T-helper 2 cell (primary cell): ENCODE results near the gene RMND5B.
"Not testable (repeated sequence)": the region's sequence is repeated elsewhere in the genome, so short reads cannot be mapped to it uniquely, and the experiment has no call there.

Experiments used
- DNase-seq, 5 experiments: peaks; one replicate each; pipeline versions ENCODE4 v3.0.0 to v3.0.0-alpha.2; 2012 to 2022

RMND5B gene

DNA sequence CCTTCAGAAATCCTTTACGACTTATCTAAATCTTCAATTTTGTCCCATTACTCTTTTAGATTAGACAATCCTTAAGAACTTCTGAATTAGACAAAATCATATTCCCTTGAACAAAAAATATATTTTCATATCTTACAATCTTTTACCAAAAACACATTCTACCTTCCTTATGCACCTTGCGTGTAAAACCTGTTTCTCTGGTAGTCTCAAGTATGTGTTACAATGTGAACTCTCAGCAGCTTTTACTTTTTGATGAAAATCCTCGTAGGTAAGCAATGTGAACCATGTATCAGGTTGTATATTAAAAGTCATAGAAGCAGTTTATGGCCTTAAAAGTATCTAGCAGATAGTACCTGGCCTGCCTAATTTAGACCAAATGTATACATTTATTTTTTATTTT lies 43.6 kb downstream of the RMND5B start:
- no peak for DNase-seq

DNA sequence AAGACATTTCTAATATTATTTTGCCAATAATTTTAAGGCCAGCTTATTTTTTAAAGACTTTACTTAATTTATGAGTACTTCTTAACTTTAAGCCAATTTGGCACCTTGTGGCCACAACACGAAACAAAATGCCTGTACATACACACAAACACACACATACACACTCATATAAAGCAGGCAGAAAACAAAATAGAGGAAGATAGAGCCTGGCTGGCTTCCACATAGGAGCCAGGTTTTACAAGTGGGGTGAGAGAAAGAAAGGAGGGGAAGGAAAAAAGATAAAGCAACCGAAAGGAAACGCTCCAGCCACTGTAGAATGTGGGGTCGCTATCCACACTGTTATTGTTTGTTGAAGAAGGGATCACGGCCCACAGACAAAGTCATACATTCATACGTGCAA lies 46.0 kb downstream of the RMND5B start:
- no peak for DNase-seq

DNA sequence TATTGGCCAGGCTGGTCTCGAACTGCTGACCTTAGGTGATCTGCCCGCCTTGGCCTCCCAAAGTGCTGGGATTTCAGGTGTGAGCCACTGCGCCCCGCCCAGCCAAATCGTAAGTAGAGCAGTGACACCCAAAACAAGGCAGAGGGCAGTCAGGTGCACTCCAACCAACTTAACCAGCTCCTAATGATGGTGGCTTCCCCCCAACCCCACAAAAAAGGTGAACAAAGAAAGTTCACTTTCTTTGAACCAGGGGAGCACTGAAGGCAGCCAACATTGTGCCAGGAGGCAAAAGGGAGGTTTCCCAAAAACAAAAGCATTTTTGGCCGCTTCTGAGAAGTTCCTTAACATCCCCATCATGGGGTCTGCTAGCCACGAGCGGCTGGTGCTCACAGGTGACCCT lies 46.8 kb downstream of the RMND5B start:
- no peak for DNase-seq

DNA sequence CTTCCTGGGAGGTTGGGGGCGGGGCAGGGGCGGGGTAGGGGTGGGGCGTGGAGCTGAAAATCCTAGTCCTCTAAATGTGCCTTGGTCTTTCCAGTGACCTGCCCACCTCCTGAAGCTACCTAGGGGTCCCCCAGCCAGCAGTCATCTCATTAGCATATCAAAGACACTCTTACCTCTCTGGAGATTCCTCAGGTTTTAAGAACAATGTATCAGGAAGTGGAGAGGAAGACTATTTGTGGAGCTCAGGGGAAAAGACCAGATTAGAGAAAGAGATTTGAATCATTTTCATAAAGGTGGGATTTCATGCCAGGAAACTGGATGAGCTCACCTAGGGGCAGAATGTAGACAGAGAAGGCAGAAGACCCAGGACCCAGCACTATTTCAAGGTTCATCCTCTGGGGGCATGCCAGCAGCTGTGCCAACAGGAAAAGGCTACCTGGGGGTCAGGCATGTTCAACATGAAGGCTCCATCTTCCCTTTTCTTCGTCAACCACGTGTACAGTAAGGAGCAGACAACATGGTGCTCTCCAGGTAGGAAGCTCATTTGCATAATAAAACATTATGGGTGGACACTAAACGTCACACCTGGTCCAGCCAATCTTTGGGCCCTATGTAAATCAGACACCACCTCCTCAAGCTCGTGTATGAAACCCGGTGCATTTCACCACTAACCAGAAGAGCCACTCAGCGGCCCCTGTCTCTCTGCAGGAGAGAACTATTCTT lies 49.5 kb downstream of the RMND5B start:
- no peak for DNase-seq

DNA sequence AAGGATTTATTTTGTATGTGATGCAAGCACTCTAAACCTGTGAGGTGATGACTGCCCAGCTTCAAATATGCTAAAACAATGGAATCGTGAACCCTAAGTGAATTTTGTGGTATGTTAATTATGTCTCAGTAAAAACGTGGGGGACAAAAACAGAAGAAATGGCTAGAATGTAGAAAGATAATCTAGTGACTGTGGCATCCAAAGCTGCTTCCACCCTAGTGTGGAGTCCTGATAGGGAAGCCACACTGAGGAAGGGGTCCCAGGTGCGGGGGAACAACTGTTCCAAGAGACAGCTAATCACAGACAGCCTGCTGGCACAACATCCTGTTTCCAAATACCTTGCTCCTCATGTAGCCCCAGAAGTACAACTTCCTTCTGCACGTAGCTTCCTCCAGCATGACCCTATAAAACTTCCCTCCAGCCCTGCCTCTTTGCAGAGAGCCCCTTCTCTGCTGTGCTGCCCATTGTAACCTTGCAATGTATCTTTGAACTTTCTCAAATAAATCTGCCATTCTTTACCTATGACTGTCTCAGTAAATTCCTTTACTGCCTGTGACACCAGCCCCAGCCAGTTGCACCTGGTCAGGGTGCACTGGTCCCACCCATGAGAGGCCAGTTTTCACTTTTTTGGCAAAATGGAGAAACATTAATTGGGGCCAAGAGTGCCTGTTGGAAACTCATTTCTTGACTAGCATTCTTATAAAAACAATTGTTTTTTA lies 51.5 kb downstream of the RMND5B start:
- DNase-seq: no peak

DNA sequence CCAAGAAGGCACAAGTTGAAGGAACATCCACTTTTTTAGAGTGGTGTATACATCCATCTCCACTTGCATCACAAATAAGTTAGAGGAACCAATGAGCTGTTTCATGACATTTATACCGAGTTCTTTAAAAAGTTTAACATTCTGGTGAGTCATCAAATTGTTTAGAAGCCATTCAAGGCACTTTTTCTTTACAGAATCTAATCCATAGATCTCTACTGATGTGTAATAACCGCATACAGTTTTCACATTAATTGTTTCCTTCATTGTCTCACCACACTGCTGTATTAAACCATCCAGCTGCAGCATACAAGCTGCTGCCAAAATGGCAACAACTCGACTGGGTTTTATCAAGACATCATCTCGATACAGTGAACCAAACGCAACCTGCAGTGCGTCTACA lies 55.6 kb downstream of the RMND5B start:
- peak in 1 of 5 experiments; percentile 16 for DNase-seq

DNA sequence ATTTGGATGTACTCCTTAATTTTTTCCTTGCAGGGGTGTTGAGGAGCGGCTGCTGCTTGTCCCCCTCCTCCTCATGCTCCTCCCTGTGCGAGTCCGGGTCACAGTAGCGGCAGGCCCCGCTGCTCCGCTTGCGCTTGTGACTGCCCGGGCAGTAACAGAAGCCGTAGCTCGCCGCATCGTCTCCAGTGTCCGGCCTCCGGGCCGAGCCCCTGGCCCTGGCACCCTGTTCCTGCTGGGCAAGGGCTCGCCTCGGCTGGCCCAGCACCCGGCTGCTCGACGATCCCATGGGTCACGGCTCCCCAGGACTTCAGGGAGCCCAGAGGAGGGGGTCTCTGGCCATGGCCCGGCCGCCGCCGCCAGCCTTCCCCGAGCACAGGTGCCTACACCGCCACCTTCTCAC lies 56.2 kb downstream of the RMND5B start, which contains the start of gene GMCL2:
Gene GMCL2 (minus strand): TSS at position 358 of the 400 bp plus-strand sequence. CDS start 72 bp downstream, at position 286.
- no peak for DNase-seq

DNA sequence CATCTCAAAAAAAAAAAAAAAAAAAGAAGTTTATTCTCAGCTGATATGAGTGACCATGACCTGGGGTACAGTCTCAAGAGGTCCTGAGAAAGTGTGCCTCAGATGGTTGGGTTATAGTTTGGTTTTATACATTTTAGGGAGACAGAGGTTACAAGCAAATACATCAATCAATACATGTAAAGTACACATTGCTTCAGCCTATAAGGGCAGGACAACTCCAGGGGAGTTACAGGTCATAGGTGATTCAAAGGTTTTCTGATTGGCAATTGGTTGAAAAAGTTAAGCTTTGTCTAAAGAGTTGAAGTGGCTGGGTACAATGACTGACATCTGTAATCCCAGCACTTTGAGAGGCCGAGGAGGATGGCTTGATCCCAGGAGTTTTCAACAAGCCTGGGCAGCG lies 58.6 kb downstream of the RMND5B start:
- DNase-seq: no peak

DNA sequence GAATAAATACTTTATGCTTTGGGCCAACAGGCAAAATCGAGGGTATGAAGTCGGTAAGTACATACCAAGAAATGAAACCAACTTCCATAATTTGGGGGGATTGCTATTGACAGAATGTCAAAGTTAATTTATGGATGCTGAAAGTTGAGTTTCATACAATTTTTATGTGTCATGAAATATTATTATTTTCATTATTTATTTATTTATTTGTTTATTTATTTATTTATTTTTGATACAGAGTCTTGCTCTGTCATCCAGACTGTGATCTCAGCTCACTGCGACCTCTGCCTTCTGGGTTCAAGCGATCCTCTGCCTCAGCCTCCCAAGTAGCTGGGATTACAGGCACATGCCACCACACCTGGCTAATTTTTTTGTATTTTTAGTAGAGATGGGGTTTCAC lies 60.8 kb downstream of the RMND5B start:
- no peak for DNase-seq

DNA sequence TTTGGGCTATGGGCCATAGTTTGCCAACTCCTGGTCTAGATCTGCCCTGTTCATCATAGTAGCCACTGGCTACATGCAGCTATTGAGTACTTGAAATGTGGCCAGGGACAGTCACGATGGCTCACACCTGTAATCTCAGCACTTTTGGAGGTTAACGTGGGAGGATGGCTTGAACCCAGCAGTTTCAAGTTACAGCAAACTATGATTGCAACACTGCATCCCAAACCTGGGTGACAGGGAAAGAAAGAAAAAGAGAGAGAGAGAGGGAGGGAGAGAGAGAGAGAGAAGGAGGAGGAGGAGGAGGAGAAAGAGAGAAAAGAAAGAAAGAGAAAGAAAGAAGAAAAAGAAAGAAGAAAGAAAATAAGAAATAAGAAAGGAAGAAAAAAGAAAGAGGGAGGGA lies 61.4 kb downstream of the RMND5B start:
- DNase-seq: no peak

DNA sequence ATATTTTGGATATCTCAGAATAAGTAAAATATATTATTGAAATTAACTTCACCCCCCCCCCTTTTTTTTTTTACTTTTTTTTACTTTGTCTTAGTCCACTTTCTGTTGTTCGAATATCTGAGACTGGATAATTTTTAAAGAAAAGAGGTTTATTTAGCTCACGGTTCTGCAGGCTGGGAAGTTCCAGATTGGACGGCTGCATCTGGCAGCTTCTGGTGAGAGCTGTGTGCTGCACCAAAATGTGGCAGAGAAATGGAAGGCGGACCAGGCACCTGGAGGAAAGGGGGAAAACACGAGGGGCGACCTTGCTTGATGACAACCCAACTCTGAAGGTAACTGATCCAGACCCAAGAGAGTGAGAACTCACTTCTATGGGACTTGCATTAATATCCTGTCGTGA lies 62.0 kb downstream of the RMND5B start:
- no peak for DNase-seq

DNA sequence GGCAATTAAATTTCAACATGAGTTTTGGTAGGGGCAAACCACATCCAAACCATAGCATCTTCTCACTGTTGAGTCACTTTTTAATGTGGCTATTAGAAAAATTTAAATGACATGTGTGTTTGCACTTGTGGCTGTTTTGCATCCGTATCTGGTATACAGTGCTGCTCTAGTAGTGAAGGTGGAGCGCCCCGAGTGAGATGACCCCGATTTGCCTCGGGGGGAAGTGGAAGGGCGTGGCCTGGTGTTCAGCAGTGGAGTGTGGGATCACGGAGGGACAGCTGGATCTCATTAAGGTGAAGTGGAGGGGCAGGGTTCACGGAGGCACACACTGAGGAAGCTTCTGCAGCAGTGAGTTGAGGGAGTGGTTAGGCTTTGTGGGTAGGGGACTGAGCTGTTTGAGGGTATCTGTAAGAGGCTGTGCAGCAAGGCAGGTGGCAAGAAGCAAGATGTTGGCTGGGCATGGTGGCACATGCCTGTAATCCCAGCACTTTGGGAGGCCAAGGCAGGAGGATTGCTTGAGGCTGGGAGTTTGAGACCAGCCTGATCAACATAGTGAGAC lies 62.5 kb downstream of the RMND5B start:
- DNase-seq: no peak

DNA sequence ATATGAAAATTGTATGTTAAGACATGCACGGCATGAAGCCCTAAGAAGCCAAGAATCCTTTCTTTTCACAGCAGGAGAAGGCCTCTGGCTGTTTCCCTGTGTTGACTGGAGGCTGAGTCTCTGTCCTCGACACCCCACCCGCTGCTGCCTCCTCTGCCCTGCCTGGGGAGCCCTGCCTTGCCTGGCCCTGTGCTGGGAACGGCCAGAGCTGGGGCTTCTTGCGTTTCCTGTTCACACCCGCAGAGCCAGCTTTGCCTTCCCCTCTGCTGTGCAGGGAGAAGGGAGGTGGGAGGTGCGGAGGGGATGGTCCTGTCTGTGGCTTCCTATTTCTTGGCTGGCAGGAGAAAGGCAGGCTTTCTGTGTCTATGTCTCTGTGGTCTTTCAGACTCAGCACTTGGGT lies 63.2 kb downstream of the RMND5B start:
- DNase-seq: no peak

DNA sequence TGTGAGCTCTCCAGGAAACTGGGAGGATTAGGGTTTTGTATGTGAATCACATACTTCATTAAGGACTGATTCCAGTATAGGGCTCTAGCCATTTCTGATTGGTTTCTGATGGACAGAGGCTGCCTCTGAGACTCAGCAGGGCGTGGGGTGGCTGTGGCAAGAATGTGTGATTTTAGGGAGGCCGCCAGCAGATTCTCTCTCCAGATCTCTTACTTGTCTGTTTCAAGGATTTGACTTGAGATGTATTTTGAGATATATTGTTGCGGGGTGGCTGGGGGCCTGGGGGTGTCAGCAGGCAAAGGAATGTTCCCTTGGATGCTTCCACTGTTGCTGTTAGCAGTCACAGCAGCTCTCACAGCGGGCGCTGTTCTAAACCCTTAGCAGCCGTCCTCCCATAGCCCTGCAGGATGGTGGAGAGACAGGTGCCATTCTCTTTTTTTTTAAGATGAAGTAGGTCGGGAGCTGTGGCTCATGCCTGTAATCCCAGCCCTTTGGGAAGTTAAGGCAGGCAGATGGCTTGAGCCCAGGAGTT lies 65.5 kb downstream of the RMND5B start:
- no peak for DNase-seq

DNA sequence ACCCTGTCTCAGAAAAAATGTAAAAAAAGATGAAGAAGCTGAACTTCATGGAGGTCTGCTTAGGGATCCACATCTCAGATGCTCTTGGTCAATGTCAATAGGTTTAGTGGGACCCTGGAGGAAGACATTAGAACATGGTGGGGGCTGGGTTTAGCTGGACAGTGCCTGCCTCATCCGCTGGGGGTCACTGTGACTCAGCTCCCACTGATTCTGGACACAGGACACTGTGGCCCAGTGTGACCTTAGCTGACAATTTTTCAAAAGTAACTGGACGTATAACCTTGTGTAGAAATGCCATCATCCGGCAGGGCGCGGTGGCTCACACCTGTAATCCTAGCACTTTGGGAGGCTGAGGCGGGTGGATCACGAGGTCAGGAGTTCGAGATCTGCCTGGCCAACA lies 66.2 kb downstream of the RMND5B start:
- no peak for DNase-seq

DNA sequence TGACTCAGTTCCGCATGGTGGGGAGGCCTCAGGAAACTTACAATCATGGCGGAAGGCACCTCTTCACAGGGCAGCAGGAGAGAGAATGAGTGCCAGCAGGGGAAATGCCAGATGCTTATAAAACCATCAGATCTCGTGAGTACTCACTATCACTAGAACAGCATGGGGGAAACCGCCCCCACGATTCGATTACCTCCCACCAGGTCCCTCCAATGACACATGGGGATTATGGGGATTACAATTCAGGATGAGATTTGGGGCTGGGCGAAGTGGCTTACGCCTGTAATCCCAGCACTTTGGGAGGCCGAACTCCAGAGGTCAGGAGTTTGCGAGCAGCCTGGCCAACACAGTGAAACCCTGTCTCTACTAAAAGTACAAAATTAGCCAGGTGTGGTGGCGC lies 67.3 kb downstream of the RMND5B start:
- DNase-seq: not testable (repeated sequence)

DNA sequence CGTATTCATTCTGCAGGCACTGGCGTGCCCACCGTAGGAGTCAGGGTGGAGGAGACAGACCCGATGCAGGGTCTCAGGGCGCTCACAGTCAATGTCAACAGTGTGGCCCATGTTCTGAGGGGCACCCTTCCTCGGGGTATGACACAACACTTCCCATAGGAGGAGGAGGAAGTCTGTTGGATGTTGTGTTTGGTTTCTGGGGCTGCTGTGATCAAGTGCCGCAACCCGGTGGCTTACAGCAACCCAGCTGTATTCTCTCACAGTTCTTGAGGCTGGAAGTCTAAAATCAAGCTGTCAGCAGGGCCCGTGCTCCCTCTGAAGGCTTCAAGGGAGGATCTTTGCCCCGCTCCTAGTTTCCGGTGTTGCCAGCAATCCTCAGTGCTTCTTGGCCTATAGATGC lies 67.9 kb downstream of the RMND5B start:
- DNase-seq: no peak

DNA sequence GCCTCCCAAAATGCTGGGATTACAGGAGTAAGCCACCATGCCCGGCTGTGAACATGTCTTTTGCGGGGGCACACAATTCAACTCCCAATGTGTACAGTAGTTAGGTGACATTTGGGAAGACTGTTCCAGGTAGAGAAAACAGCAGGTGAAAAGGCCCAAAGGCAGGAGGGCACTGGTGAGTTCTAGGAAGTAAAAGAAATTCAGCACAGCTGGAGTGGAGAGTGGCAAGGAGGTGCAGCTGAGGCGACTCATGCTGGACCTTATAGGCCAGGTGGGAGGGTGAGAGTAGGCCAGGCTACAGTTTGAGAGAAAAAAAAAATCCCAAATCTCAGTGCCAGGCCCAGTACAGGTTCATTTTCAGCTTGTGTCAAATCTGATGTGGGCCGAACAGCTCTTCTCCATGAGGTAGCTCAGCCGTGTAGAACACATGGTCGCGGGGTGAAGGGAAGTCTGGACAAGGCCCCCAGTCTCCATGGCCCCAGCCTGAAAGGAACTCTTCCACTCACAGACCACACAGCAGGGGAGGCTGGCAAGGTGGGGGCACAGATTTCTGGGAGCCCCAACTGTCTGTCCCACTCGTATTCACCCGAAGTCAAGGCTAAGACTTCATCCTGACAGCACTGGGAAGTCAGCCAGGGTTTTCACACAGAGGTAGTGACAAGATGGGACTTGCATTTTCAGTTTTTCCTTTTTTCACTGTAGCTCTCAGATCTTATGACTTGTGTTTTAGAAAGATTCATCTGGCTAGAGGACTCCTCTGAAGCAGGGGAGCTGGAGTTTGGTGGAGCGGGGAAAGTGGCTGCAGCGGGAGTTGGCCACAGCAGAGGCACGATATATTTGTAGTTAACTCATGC lies 69.0 kb downstream of the RMND5B start:
- no peak for DNase-seq
